HG03442 (cell line): ENCODE data around the gene PLEKHM3.
"Not testable (repeated sequence)": the region's sequence is repeated elsewhere in the genome, so short reads cannot be mapped to it uniquely, and the experiment has no call there.

Source experiments
- ATAC-seq: cut with Tn5 transposase; IDR thresholded peaks from one replicate; pipeline ENCODE4 v1.9.1; 2021; ENCODE audit warnings: mild to moderate bottlenecking, moderate library complexity; ENCODE audit not compliant: unreplicated experiment

Gene PLEKHM3

DNA sequence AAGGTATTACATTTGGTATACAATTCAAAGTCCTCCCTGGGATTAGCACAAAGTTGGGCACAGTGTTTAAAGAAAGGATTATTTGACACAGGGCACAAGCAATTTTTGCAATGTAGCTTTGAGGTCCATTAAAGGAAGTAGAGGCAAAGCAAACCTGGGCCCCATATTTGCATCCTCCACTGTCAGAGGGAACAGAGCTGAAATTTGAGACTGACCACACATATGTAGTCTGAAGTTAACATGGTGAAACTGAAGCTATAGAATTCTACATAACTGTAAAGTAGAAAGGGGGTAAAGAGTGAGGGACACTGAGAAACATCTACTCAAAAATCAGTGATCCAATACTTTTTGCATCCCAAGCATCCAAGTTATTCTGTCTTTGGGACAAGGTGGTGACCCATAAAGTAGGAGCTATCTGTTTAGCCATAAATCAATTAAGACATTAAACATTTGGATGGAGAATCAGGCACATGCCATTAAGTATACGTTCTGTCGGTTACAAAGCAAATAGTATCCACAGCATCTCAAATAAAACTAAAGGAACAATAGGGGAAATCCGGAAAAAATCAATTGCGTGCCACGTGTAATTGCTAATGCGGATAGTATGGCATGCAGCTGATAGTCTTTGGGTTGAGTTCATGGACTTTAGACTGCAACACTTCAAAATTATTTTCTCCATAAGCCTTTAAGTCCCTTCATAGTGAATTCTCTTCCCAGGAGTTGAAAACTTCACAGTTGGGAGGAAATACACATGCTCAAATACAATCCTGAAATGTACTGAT lies 72.6 kb downstream of the PLEKHM3 start:
- no peak for ATAC-seq

- ATAC-seq = no peak
Measured at GRCh38 chr2:207951734-207952470, 73.4 kb downstream of the PLEKHM3 start.

DNA sequence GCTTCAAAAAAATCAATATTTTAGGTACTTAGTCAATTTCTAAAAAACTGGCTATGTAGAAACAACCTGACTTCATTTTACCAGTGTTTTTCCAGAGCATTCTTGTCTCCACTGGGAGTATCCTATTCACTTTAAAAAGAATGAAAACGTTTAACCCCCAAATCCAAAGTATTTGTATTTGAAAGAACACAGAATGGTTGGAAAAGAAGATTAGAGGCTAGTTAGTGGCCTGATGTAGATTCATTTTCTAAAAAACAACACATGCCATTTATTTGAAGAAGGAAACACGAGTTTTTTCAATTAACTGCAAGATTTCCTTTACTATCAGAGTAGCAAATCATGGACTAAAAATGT lies 74.6 kb downstream of the PLEKHM3 start:
- no peak for ATAC-seq

GRCh38 chr2:207950063-207950760 lies 75.1 kb downstream of the PLEKHM3 start:
- no peak for ATAC-seq

DNA sequence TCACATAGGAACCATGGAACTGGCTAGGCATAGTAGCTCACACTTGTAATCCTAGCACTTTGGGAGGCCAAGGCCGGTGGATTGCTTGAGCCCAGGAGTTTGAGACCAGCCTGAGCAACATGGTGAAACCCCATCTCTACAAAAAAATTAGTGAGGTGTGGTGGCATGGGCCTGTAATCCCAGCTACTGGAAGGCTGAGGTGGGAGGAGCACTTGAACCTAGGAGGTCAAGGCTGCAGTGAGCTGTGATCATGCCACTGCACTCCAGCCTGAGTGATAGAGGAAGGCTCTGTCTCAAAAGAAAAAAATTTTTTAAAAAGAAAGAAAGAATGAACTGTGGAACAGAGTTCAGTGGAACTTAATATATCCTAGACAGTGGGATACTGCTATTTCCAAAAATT lies 76.1 kb downstream of the PLEKHM3 start:
- ATAC-seq = not testable (repeated sequence)

GRCh38 chr2:207944979-207945600 lies 80.2 kb downstream of the PLEKHM3 start:
- ATAC-seq = no peak

DNA sequence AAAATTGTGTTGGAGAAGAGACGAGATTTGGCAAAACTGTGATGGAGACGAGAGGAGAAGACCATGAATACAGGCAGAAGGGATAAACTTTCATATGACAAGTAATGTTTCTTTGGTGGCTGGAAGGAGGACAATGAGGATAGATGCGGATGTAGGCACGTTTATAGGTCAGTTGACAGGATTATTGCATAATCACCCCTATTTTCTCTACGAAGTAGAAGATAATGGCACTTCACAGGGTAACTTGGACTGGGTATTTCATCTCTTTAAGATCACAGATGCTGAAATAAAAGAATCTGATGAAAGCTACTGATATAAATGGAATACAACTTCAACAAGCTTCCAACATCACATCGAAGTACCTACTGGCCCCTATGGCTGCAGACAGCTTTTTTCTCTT lies 81.0 kb downstream of the PLEKHM3 start:
- no peak for ATAC-seq

DNA sequence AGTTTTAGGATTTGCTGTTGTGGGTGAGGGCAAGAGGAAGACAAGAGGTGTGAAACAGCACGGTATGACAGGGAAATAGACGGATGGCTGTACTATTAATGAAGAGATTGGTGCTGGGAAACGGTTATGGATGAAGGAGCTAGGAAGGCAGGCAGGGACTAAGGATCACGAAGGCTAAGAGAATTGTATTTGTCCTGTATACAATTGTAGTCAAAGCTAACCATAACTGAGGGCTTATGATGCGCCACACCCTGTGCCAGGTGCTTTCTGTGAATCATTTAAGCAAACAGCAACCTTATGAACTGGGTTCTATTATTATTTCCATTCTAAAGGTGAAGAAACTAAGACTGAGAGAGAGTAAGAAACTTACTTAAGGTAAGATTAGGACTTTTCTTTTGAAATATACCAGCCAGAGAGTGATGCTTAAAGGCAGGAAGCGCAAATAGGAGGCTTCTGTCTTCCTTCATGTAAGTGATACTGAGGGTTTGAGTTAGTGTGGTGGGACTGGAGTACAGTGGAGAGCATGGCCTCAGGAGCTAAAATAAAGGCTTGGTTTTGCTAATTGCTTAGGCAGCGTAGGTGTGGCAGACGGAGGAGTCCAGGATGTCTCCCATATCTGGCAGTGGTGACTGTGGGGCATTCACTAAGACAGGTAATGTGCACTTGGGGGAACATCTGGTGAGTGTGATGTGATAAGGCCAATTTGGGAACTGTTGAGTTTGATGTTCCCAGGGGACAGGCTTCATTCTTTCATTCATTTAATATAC lies 85.8 kb downstream of the PLEKHM3 start:
- ATAC-seq = no peak

- no peak for ATAC-seq
Measured at GRCh38 chr2:207938886-207939285, 86.4 kb downstream of the PLEKHM3 start.

- no peak for ATAC-seq
Measured at GRCh38 chr2:207938415-207938814, 86.9 kb downstream of the PLEKHM3 start.

- no peak for ATAC-seq
Measured at GRCh38 chr2:207937823-207938222, 87.5 kb downstream of the PLEKHM3 start.

- ATAC-seq = no peak
Measured at GRCh38 chr2:207937253-207937652, 88.1 kb downstream of the PLEKHM3 start.

DNA sequence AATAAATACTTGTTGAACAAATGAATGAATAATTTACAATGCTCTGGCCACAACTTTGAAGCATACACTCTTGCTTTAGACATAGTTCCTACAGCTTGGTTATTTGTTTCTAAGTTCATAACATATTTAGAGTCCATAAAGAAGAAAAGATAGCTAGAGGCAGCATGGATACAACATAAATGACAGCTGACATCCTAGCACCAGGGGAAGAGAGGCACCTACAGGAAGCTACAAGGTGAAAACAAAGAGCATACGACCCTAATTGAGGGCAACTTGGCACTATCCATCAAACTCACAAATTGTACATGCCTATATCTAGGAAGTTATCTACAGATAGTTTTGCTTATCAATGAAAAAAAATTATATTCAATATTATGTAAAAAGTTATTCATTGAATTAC lies 88.9 kb downstream of the PLEKHM3 start:
- no peak for ATAC-seq

DNA sequence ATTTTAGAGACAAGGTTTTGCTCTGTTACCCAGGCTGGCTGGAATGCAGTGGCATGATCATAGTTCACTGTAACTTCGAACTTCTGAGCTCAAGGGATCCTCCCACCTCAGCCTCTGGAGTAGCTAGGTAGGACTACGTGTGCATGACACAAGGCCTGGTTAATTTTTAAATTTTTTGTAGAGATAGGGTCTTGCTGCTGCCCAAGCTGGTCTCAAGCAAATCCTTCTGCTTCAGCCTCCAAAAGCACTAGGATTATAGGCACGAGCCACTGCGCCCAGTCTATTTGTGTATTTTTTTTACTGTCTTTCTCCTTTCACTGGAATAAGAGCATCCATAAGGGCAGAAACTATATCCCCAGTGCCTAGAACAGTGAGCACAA lies 89.3 kb downstream of the PLEKHM3 start:
- no peak for ATAC-seq

GRCh38 chr2:207935121-207935990 lies 90.0 kb downstream of the PLEKHM3 start:
- ATAC-seq = no peak

DNA sequence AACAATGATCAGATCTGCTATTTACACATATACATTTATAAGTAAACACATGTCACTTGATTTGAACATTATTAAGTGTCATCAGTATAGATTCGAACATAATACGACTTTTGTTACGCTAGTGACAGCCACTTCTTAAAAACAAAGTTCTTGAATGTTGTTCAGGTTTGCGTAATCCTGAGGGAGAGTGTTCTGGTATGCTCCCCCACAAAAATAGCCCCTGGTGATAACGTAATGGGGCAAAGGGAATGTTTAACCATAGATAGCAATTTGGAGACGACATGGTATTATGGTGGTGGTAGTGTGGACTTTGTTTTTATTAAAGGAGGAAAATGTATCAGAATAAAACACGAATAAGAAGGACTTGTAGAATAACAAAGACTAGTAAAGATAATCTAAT lies 90.6 kb downstream of the PLEKHM3 start:
- ATAC-seq = no peak

DNA sequence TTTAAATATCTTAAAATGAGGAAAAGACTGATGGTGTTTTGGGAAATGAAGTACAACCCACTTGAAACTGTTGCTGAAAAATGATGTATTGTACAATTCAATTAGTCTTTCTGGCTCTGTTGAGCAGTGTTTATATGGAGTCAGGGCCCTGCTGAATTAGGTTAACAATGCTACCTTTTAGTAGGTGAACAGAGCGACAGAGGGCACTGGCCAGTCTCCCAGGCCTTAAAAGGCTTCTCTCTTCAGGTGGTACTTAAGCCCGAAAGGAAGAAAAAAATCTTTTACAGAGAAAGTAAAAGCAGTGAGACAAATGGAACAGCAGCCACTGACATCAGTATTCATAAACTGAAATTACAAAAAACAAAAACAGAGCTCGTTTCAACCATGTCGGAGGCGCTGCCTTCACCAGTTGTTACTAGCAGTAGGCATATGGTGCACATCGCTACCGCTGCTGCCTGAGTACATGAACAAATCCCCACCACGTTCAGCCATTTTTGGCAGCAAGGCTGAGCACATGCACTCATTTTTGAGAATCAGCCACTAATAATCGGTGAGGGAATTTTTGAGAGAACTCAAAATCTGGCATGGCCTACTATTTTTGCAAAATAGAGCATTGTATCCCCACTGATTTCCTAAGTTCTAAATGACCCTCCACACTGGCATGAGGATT lies 91.8 kb downstream of the PLEKHM3 start:
- no peak for ATAC-seq

DNA sequence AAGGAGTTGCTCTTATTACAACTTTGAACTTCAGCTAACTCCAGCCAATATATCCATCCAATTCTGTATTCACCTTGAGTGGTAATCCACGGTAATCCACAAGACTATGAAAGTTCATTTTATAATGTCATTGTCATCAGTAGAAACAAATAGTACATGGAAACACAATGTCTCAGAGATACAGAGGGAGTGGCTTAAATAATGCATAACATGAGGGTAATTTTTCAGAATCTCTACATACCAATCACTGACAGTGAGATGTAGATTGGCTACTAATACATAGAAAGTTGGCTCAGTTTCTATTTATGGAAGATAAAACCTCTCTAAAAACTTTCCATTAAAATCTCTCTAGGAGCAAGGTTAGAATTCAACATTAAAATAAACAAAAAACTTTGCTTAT lies 93.2 kb downstream of the PLEKHM3 start:
- ATAC-seq = no peak

DNA sequence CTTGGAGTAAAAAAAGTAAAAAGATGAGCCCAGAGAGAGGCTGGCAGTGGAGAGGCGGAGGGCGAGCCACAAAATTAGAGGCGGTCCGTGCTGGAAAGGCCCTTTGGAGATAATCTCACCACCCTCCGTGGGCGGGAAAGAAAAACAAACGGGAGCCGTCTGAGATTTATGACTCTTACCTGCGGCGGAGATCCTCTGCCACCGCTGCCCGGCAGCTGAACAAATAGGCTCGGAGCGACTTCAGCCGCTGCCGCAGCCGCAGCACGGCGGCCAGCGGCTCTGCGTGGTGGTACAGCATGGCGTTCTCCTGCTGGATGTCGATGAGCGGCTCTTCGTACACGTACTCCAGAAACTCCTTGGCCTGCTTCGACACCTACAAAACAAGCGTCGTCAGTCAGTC lies 94.6 kb downstream of the PLEKHM3 start:
- ATAC-seq = no peak
